Hematopoietic multipotent progenitor cell (in vitro differentiated cells): ENCODE data around the gene ADAM11. TPM values are rescaled to one million over a fixed set of nuclear protein-coding genes. Genes with fewer than 3 reads are reported as not detected.
"Not testable (repeated sequence)": the region's sequence is repeated elsewhere in the genome, so short reads cannot be mapped to it uniquely, and the experiment has no call there.

Experiments used
- DNase-seq, 3 donors: peaks; one replicate each; pipeline ENCODE4 v3.0.0-alpha.2; 2011 to 2015; ENCODE audit warnings: low read depth in 2 of 3, low spot score in 2 of 3
- total RNA-seq: library from RNA; depleted of rRNA; stranded (reverse); fragments of >200 nt; gene quantifications from one replicate; pipeline ENCODE4 v1.2.3, GENCODE V29; 2012

The ADAM11 gene, protein sequence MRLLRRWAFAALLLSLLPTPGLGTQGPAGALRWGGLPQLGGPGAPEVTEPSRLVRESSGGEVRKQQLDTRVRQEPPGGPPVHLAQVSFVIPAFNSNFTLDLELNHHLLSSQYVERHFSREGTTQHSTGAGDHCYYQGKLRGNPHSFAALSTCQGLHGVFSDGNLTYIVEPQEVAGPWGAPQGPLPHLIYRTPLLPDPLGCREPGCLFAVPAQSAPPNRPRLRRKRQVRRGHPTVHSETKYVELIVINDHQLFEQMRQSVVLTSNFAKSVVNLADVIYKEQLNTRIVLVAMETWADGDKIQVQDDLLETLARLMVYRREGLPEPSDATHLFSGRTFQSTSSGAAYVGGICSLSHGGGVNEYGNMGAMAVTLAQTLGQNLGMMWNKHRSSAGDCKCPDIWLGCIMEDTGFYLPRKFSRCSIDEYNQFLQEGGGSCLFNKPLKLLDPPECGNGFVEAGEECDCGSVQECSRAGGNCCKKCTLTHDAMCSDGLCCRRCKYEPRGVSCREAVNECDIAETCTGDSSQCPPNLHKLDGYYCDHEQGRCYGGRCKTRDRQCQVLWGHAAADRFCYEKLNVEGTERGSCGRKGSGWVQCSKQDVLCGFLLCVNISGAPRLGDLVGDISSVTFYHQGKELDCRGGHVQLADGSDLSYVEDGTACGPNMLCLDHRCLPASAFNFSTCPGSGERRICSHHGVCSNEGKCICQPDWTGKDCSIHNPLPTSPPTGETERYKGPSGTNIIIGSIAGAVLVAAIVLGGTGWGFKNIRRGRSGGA
- total RNA-seq, result 1.6 TPM

DNA sequence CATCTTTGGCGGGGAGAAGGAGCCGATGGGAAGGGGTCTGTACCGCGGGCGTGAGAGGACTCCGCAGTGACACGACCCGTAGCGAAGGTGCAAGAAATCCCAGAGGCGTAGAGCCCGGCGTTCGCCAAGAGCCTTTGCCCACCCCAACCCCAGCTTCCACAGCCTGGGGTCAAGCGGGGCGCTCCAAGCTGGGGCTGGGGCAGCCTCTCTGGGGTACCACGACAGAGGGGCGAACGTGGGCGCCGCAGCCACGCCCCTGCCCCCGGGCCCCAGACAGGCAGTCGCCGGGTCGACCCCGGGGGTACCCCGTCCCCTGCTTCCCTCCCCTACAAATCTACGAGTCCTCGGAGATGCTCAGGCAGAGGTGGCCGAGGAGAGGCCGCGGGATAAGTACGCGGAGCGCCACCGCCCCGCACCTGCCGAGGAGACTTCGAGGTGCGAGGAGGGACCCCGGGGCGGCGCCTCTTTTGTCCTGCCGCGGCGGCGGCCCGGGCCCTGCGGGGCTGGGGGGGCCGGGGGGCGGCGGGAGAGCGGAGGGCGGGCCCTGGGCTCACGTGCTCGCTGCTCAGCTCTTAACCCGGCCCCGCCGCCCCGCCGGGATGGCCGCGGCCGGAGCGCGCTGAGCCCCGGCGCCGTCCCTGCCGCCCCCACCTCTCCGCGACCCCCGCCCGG is at the start of gene ADAM11:
Gene ADAM11, plus strand, starts transcription at position 575 of the 672 bp plus-strand sequence. CDS start 212 bp downstream, outside the sequence.
- no peak for DNase-seq

DNA sequence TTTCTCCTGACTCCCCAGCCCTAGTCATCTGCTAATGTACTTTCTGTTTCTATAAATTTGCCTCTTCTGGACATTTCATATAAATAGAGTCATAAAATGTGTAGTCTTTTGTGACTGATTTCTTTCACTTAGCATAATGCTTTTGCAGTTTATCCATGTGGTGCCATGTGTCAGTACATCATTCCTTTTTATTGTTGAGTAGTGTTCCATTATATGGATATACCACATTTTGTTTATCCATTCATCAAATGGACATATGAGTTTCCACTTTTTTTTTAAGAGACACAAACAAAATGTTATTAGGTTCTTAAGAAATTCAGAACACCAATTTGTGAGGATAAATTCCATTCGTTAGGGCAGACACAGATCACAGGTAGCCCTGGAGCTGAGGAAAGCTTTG is 39.3 kb upstream of the ADAM11 start:
- no peak for DNase-seq

DNA sequence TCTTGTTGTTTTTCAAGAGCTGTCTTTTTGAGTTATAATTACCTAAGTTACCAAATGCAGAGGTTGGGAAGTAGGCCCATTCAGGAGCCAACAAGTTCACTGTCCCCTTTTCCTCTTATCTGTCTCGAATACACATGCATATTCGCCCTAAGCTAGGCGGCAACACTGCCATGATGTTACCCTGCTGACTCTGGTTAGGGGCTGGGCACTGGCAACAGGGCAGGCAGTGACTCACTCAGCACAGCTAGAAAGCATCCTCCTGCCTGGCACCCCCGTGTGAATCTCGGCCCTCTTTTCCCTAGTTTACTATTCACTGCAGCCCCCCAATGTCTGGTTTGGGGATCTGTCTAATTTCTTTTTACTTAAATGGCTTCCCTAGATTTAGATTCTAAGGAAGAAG is 36.5 kb upstream of the ADAM11 start:
- no peak for DNase-seq

DNA sequence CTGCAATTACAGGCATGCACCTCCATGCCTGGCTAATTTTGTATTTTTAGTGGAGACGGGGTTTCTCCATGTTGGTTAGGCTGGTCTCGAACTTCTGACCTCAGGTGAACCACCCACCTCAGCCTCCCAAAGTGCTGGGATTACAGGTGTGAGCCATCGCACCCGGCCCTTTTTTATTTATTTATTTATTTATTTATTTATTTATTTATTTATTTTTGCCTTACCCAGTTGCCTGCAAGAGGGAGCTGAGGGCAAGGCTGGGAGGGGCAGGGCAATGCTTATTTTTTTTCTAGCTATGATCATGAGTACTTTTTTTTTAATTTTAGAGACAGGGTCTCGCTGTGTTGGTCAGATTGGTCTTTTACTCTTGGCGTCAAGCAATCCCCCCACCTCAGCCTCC is 32.7 kb upstream of the ADAM11 start:
- DNase-seq, result not testable (repeated sequence)

DNA sequence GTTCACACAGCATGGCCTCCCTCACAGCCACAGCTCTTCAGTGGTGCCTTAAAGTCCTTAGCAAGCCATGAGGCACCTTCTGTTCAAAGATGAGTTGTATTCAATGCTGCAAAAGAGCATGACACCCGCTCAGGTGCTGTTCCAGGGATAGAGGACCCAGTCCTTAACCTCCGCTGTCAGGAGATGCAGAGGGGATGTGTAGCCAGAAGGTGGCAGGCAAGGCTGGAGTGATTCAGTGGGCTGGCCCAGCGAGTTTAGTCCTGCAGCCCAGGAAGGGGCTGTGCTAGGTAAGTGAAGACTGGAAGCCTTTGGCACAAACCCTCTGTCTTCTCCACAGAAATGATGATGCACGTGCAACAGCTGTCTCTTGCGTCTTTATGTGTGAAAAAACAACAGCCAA is 25.0 kb upstream of the ADAM11 start:
- peak in 2 of 3 donors; percentile 26 to 37 for DNase-seq

DNA sequence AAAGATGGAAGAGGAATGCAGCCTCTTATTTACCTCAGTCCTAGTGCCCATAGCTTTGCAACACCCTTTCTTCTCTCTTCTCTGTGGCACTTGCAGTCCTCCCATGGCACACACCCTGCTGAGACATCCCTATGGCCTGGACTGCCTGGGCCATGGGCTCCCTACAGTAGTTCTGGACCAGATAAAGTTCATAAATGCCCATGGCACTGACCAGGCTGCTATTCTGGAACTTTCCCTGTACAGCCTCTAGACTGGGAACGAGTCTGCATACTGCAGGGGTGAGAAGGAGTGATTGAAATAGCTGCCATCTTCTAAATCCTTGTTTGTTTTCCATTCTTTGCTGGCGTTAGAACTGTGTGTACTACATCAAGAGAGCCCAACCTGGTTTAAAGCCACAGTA is 24.5 kb upstream of the ADAM11 start:
- no peak for DNase-seq

DNA sequence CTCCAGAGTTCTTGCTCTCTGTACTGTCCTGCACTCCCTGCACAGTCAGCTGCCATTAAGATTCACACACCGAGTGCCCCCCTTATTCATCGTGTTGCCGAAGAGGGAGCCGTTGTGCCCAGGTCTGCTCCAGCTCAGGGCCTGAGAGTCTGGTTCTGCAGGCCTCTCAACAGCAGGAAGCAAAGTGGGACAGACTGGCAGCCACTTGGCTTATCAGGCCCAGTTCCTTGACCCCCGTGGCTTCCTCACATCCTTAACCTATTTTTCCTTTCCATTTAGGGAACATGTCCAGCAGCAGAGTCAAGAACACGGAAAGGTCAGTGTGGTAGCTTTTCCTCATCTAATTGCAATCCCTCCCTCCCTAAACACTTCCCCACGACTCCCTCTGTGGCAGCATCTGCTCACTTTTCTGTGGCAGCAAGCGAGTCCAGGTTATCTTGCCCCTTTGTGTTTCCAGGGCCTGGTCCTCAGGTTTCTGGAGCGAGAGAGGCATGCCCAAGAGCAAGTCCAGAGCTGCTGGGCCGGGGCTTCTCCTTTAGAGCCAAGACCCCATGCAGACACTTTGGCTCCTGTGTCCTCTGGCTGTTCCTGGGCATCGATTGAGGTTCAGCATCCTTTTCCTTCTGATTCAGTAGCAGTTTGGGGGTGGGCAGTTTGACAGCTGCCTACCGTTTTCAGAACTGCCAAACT is 22.1 kb upstream of the ADAM11 start:
- DNase-seq, result no peak

DNA sequence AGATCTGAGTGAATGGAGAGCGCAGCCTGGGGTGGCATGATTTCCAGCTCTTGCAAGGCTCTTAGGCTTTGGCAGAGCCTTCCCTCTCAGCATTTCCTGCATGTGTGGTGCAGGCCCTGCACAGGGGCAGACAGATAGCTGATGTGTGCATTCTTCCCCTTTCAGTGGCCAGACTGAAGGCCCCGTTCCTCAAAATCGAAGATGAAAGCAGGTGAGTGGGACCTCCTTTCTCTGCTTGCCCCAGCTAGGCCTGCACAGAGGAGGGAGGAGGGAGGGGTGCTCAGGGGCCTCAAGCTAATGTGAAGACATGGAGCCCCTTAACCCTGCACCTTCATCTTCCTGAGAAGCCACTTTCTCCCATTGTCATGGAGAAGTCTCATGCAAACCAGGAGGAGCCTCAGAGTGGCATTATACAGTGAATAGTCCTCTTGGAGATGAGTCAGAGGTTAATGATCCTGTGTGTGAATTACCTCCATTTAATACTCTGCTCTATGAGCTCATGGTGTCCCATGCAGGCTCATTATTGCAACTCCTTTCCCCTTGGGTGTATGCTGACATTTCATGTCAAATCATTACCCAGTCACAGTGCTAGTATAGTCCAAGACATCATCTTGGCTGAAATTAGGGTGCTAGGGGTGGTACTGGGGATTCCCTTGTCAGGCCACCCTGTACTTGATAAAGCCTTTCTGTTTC is 20.4 kb upstream of the ADAM11 start:
- no peak for DNase-seq

DNA sequence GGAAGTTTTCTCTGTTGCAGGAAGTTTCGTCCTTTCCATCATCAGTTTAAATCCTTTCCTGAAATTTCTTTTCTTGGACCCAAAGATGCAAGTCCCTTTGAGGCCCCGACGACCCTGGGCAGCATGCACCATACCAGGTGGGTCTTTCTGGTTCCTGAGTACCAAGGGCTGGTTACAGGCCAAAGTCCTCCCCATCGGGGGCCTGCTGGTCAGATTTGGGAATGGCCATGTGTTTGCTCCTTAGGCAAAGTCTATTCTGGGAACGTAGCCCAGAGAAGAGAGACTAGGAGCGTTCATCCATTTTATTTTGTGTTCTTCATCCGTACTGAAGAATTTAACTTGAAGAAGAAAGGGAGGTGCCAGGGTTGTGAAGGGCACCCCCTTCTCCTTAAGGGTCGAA is 17.5 kb upstream of the ADAM11 start:
- no peak for DNase-seq

DNA sequence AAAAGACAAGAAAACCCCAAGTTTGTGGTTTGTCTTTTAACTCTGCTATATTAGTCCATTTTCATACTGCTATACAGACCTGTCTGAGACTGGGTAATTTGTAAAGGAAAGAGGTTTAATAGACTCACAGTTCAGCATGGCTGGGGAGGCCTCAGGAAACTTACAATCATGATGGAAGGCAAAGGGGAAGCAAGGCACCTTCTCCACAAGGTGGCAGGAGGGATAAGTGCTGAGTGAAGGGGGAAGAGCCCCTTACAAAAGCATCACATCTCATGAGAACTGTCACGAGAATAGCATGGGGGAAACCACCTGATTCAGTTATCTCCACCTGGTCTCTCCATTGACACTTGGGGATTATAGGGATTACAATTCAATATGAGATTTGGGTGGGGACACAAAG is 13.5 kb upstream of the ADAM11 start:
- DNase-seq, result peak in 1 of 3 donors; percentile 21

DNA sequence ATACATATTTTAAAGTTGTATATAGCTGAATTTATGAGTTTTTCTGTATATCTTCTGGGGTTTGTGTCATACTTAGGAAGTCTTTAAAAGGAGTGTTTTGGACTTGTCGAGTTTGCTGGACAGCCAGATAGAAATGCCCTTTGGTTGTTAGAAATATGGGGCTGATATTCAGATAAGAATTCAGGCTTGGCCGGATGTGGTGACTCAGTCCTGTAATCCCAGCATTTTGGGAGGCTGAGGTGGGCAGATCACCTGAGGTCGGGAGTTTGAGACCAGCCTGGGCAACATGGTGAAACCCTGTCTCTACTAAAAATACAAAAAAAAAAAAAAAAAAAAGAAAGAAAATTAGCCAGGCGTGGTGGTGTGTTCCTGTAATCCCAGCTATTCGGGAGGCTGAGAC is 13.1 kb upstream of the ADAM11 start:
- DNase-seq, result not testable (repeated sequence)

DNA sequence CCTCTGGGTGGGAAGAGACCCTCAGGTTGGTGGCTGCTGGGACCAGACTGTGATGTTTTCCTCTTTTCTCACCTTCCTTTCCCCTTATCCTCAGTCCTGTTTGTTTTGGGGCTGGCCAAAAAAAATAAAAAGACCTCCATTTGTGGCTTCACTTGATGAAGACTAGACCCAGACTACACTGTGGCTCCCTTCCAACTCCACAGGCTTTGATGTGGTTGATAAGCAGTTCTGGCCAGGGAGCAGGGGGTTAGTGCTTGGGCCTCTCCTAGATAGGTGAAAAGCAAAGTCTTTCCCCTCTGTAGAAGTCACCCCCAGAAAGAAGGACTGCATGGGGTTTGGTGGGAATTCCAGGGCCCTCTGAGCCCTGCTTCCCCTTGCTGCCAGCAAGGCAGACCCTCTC is 11.2 kb upstream of the ADAM11 start:
- DNase-seq, result no peak

DNA sequence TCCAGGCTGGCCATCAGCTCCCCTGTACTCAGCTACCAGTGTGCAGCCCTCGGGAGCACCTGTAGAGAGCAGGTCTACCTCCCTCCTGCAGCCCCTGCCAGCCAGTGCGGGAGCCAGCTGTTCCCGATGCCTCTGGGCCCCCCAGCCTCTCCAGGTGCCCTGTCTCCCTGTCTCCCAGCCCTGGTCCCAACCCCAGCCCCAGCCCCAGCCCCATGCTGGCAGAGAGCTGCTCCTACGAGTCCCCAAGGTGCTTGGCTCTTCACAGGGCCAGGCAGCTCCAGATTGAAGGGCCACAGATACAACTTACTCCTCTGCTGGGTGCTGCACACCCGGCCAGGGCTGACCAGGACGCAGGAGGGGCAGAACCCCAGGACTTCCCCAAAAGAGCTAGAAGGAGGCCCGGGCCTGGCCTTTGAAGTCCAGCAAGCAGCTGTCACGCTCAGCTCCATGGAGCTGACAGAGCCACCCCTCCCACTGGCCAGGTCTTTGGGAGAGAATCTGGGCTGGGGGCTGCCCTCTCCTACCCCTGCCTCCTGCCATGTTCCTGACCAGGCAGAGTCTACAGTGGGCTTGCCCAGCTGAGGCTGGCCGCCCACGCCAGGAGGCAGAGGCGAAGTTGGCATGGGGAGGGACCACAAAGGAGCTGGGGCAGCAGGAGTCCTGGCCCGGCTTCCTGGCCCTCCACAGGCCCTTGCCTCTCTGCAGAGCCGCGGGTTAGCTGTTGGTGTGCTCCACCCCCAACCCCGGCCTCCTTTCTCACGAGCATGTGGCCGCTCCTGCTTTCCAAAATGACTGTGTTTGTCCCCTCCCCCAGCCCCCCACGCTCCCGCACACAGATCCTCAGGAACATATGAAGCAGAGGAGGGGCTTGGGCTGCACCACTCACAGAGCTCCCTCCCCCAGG is 9.5 kb upstream of the ADAM11 start:
- no peak for DNase-seq

DNA sequence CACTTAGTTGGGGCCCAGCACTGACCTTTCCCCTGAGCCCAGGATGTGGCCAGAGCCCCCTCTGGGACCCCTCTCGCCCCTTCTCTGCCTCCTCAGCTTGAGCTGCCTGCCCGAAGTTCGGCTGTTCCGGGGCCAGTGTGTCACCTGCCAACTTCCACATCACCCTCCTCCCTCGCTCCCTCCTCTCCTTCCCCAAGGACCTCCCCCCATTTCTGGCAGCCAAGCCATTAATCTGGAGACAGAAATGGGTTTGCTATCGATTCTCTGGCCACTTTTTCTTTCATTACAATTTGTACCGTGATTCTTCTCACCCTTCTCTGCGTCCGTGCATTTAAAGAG is 8.8 kb upstream of the ADAM11 start:
- DNase-seq, result no peak

DNA sequence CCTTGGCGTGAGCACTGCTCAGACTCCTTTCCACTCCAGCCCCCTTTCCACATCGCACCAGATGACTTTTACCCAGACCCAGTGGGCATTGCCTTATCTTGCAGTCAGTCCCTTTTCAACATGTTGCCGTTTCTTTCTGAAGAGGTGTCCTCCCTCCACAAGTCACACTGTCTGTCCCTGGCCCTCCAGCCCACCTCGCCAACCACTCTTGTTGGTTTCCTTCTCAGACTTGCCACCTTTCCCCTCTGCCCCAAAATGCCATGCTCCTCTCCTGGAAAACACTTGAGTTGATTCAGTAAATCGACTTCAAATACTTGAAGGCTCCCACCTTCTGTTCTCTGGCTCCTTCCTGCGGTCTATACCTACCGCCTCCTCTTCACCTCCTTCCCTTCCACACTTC is 7.5 kb upstream of the ADAM11 start:
- no peak for DNase-seq

DNA sequence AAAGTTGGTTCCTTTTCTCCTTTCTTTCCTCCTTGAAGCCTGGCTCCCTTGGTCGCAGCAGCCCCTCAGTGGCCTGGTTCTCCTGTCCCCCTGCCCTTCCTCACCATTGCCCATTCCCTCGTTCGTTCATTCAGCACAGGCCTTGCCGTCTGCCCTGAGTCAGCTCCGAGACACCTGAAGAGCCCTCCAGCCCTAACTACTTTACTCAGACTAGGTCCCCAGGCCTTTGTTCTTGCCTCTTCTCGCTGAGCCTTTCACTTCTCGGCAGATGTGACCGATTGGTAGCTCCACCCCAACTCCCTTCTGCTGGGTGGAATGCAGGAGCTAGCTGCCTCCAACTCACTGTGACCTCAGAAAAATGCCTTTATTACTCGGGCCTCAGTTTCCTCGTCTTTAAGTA is 7.0 kb upstream of the ADAM11 start:
- DNase-seq, result no peak

DNA sequence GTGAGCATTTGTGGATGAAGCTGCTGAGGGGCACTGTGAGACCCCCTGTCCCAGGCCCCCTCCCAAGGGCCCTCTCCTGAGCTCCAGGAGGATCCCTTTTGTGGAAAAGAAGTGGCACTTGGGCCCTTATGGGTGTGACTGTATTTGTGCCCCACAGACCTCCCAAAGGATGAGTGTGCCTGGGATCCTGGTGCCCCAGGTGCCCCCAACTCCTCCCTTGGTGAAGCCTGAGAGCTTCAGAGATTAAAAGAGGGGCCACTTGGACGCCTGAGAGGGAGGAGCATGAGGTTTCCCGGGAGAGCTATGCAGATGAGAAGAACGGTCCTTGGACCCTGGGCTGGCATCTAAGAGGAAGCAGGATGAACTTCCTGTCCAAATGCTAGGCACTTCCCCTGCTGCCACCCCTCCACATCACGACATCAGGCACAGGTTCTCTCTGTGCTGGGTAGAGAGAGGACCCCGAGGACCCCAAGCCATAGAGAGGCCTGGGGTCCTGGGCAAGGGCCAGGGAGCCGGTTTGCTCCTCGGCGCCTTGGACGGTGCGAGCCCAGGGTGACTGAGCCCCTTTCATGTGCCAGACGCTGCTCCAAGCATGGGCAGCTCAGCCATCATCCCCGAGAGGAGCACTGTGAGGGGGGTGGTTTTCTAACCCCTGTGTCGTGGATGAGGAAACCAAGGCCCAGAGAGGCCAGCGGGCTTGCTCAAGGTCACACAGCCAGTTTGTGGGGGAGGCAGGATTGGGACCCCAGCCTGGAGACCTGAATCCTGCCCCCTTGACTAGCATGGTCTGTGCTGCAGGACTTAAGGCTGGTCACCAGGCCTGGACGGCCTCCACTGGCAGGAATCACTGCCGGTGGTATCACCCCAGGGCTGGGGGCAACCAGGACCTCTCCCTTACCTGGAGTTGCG is 5.6 kb upstream of the ADAM11 start:
- DNase-seq, result no peak

DNA sequence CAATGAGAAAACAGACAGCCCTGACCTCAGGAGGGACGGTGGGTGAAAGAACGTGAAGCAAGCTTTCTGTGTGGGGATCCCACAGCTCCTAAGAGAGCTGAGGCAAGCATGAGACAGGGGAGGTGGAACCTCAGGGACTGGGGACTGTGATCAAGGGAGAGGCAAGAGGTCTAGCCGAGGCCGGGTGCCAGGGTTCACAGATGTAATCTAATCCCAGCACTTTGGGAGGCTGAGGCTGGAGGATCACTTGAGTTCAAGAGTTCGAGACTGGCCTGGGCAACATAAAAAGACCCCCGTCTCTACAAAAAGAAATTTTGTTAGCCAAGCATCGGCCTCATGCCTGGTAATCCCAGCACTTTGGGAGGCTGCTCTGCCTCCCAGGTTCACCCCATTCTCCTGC is 4.5 kb upstream of the ADAM11 start:
- DNase-seq, result no peak
